Uterus (tissue), 2 donors: Measurements from ENCODE around the gene PRR35.

ENCODE experiments used
- POLR2A ChIP-seq, 2 donors: fragments of 450-650 bp; IDR thresholded peaks; one replicate each; pipeline ENCODE4 v1.6.1; 2016; ENCODE audit warnings: antibody characterized with exemption in 2 of 2, mild to moderate bottlenecking in 1 of 2, moderate library complexity in 1 of 2
- TF ChIP-seq, protein P1 (sequence below), 4 experiments: fragments of 200-600 bp in 2 of 4; fragments of 450-650 bp in 2 of 4; sonication (generic) in 2 of 4; IDR thresholded peaks; one replicate each; pipeline ENCODE4 v1.5.1; 2016 to 2019; ENCODE audit warnings: antibody characterized with exemption in 4 of 4, mild to moderate bottlenecking in 2 of 4, moderate library complexity in 1 of 4

DNA sequence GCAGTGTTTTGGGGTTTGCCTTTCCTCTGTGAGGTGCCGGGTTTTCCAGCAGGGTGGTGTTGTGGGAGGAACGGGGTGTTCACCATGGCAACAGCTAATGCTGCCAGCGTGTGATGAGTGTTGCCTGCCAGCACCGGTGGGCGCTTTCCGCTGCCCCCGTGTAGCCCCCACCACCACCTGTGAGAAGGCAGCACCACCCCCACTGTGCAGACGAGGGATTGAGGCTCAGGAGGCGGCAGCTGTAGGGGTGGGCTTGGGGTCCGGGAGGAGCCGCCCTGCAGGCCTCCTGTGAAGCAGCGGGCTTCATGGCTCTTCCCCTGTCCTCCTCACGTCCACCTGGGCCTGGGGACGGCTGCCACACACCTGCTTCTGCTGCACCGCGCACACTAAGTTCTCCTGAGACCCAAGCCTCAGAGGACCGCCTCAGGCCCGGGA, 34.9 kb downstream of the PRR35 start:
- TF ChIP-seq, protein P1, sequence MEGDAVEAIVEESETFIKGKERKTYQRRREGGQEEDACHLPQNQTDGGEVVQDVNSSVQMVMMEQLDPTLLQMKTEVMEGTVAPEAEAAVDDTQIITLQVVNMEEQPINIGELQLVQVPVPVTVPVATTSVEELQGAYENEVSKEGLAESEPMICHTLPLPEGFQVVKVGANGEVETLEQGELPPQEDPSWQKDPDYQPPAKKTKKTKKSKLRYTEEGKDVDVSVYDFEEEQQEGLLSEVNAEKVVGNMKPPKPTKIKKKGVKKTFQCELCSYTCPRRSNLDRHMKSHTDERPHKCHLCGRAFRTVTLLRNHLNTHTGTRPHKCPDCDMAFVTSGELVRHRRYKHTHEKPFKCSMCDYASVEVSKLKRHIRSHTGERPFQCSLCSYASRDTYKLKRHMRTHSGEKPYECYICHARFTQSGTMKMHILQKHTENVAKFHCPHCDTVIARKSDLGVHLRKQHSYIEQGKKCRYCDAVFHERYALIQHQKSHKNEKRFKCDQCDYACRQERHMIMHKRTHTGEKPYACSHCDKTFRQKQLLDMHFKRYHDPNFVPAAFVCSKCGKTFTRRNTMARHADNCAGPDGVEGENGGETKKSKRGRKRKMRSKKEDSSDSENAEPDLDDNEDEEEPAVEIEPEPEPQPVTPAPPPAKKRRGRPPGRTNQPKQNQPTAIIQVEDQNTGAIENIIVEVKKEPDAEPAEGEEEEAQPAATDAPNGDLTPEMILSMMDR (IDR thresholded peaks at IDR 0.05): no peak
- TF ChIP-seq POLR2A (IDR thresholded peaks at IDR 0.05): no peak
